GM12865 (cell line): ENCODE measurements around the gene GAREM1.

ENCODE experiments used
- DNase-seq: peaks from one replicate; pipeline ENCODE4 v3.0.0; 2010; ENCODE audit warnings: low read depth
- H3K4me3 ChIP-seq: 2 replicates; pipeline ENCODE4 v1.5.1; 2011; ENCODE audit warnings: mild to moderate bottlenecking, low read depth, low read length, control low read depth
- TF ChIP-seq, protein P1 (sequence below): IDR thresholded peaks from 2 replicates; pipeline ENCODE4 v1.5.1; 2011; ENCODE audit warnings: low read length, control low read depth, low read depth, inconsistent platforms; ENCODE audit not compliant: insufficient read depth; ENCODE audit errors: missing control alignments

The GAREM1 gene

DNA sequence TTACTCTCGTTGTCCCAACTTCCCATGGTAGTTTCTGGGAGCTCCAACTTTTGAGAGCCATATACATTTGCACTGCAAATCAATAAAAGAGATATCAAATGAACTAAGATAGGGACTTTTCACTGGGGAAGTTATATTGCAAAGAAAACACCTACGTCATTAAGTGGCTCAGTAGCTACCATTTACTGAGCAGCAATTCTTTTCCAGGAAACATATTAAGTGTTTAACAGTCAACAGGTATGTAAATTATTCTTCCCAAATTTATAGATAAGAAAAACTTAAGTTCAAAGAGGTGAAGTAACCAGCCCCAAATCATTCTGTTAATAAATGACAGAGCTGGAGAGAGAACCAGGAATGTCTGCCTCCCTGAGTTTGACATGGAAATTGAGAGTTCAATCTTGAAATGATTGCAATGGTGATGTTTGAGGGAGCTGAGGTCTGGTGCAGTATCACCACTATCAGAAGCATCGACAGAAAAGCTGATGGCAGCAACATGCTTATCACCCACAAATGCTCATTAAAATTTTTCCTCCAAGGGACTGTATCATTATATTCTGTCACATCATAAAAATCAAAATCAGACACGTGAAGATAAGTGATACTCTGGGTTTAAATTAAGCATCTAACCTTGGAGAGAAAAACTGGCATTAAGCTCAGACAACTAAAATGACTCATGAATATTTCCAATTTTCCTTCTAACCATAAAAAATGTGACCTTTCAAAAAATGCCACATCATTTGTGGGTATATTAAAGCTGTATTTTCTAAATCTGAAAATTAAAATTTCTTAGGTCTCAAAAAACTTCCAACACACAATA is 43.4 kb downstream of the GAREM1 start:
- no peak overlapping the region for H3K4me3 ChIP-seq
- TF ChIP-seq, protein P1, sequence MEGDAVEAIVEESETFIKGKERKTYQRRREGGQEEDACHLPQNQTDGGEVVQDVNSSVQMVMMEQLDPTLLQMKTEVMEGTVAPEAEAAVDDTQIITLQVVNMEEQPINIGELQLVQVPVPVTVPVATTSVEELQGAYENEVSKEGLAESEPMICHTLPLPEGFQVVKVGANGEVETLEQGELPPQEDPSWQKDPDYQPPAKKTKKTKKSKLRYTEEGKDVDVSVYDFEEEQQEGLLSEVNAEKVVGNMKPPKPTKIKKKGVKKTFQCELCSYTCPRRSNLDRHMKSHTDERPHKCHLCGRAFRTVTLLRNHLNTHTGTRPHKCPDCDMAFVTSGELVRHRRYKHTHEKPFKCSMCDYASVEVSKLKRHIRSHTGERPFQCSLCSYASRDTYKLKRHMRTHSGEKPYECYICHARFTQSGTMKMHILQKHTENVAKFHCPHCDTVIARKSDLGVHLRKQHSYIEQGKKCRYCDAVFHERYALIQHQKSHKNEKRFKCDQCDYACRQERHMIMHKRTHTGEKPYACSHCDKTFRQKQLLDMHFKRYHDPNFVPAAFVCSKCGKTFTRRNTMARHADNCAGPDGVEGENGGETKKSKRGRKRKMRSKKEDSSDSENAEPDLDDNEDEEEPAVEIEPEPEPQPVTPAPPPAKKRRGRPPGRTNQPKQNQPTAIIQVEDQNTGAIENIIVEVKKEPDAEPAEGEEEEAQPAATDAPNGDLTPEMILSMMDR = no peak
- no peak for DNase-seq

DNA sequence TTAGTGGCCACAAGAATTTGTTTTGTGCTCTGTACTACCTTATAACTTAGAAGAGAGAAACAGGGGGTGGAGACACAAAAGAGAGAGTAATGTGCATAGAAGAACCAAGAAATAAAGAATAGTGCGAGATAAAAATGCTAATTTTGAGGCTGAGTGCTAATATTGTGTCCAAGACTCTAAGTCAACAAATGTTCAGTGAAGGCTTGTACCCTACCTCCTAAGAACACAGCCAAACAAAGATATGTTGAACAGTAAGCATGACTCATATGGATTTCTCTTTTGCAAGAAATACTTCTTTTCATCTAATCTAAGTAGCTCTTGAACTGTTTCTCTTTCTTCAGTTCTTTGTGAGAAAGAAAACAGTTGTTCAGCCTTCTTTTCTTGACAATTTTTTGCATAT is 45.2 kb downstream of the GAREM1 start:
- no peak for DNase-seq
- no peak overlapping the region for H3K4me3 ChIP-seq
- TF ChIP-seq, protein P1 = no peak

DNA sequence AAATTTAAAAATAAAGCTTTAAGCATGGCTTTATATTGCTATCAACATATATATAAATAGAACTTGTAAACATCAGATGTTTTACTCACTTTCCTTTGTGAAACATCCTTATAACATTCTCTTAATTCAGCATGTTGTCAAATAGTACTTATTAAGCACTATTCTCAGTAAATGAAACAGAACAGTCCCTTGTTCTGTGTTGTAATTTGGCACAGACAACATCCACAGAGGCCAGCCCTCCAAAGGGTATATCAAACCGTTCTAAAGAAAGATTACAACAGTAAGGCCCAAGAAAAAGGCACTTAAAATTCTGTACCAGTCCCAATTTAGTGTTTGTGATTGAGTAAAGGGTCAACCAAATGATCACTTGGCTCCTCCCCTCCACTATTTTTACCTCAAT is 46.0 kb downstream of the GAREM1 start:
- TF ChIP-seq, protein P1 = no peak
- H3K4me3 ChIP-seq = no peak overlapping the region
- DNase-seq = no peak

DNA sequence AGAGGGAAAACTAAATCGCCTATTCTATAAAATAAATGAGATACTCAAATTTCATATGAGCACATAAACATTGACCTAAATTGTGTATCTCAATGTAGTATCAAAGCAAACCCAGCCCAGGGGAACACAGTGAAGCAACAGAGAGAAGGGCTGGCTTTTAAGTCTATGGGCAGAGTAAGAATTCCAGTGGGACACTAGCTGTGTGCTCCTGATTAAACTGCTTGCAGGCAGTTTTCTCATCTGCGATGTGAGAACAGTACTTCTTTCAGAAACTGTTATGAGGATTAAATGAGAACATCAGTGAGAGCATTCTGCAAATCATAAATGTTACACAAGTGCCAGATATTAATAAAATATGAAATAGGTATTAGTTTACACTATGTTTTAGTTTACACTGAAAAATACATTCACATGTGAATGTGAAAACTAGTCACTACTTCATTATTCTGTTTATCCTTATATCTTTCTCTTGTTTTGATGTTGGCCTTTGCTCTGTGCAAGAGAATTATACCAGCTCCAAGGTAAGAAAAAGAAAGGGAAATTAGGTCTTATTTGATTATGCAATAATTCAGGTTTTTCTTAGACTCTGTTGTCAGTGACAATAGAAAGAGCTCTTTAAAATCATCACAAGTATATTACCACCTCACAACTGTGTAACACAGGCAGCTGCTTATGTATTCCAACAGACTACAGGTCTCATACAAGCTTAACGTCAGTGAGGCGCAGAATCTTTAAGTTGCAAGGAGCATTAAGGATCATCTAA is 47.5 kb downstream of the GAREM1 start:
- TF ChIP-seq, protein P1 = no peak

DNA sequence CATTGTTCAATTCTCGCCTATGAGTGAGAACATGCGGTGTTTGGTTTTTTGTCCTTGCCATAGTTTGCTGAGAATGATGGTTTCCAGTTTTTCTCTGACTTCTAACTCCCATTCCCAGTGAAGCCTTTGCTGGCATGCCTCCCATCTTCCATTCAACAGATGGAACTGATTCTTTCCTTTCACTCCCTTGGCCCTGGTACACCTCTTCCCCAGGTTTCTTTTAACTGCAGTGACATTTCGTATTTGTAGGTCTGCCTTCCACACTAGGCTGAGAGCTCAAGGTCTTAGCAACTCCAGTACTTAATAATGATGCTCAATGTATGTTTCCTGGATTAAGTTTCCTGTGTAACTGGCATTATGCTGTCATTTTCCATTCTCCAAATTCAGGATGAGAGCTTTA is 48.5 kb downstream of the GAREM1 start:
- TF ChIP-seq, protein P1 = no peak
- no peak overlapping the region for H3K4me3 ChIP-seq
- DNase-seq = no peak

More for the DNA sequence above, 47.5 kb downstream of the GAREM1 start:
- no peak for DNase-seq
- H3K4me3 ChIP-seq = no peak overlapping the region

DNA sequence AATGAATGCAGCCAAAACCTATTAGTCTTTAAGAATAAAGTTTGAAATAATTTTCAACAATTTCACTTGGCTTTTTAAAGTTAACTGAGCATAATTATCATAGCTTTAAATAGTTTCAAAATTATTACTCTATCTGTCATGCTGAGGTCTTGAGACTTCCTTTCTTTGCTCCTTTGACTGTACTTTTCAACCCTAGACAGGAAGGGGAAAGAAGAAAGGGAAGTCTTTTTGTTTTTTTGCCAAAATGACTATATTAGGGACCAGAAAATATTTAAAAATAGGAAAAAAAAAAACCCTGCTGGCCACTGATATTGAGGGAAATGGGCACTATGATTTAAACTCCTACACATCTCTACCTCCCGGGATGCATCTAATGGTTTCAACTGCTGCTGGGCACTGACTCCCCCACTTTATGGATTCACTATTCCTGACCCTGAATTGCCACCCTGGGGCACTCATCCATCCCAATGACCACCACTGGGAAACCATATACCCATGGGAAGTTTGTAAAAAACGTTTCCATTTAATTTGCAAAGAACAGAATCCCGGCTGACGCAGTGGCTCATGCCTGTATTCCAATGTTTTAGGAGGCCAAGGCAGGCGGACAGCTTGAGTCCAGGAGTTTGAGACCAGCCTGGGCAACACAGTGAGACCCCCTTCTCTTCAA is 50.5 kb downstream of the GAREM1 start:
- no peak for DNase-seq
- TF ChIP-seq, protein P1 = no peak
- no peak overlapping the region for H3K4me3 ChIP-seq
